Activated CD4-positive, alpha-beta T cell treated with anti-CD3 and anti-CD28 coated beads, Interleukin-10, Interleukin-2, amounts not matched to agents 100 ng/mL and 50 ng/mL, durations not matched to agents 16 hours and 8 hours (primary cell): ENCODE results near the gene PEX26.
"Not testable (repeated sequence)": the region's sequence is repeated elsewhere in the genome, so short reads cannot be mapped to it uniquely, and the experiment has no call there.

Experiments
- DNase-seq: peaks from one replicate; pipeline ENCODE4 v3.0.0-alpha.2; 2020

The PEX26 gene

GRCh38 chr22:18071968-18072310 lies 5.9 kb upstream of the PEX26 start:
- no peak for DNase-seq

- DNase-seq, result no peak
Measured at GRCh38 chr22:18073467-18073866, 4.3 kb upstream of the PEX26 start.

GRCh38 chr22:18073927-18074326 lies 3.9 kb upstream of the PEX26 start:
- DNase-seq, result not testable (repeated sequence)

GRCh38 chr22:18075101-18075719 lies 2.6 kb upstream of the PEX26 start:
- DNase-seq, result no peak

GRCh38 chr22:18075720-18076497 lies 1.9 kb upstream of the PEX26 start:
- DNase-seq, result peak; percentile 65

- no peak for DNase-seq
Measured at GRCh38 chr22:18077087-18077638, 627 bp upstream of the PEX26 start.

- DNase-seq, result peak; percentile 70
Measured at GRCh38 chr22:18078329-18079041, 695 bp downstream of the PEX26 start.

GRCh38 chr22:18079706-18080233 lies 2.0 kb downstream of the PEX26 start:
- no peak for DNase-seq

- no peak for DNase-seq
Measured at GRCh38 chr22:18081416-18081815, 3.6 kb downstream of the PEX26 start.

- no peak for DNase-seq
Measured at GRCh38 chr22:18082467-18082866, 4.7 kb downstream of the PEX26 start.

- no peak for DNase-seq
Measured at GRCh38 chr22:18083406-18083805, 5.6 kb downstream of the PEX26 start.

GRCh38 chr22:18085188-18085587 lies 7.4 kb downstream of the PEX26 start:
- no peak for DNase-seq

GRCh38 chr22:18087350-18087855 lies 9.6 kb downstream of the PEX26 start:
- no peak for DNase-seq

- DNase-seq, result no peak
Measured at GRCh38 chr22:18088825-18089568, 11.2 kb downstream of the PEX26 start.

- DNase-seq, result no peak
Measured at GRCh38 chr22:18090286-18090685, 12.5 kb downstream of the PEX26 start.

- no peak for DNase-seq
Measured at GRCh38 chr22:18091478-18091877, 13.7 kb downstream of the PEX26 start.

GRCh38 chr22:18091916-18092526 lies 14.2 kb downstream of the PEX26 start:
- peak; percentile 58 for DNase-seq

- no peak for DNase-seq
Measured at GRCh38 chr22:18093661-18094060, 15.9 kb downstream of the PEX26 start.

- no peak for DNase-seq
Measured at GRCh38 chr22:18095101-18095805, 17.5 kb downstream of the PEX26 start.

- peak; percentile 53 for DNase-seq
Measured at GRCh38 chr22:18096823-18097222, 19.0 kb downstream of the PEX26 start.

- no peak for DNase-seq
Measured at GRCh38 chr22:18100781-18101180, 23.0 kb downstream of the PEX26 start.
